GM12801 (cell line): ENCODE results near the gene VIPR1.

Experiments used
- CTCF ChIP-seq: IDR thresholded peaks from one replicate; pipeline ENCODE4 v1.5.1; 2011; ENCODE audit warnings: control low read depth; ENCODE audit not compliant: insufficient read length; ENCODE audit errors: extremely low read depth

The VIPR1 gene

GRCh38 chr3:42502429-42503250 is at the start of gene VIPR1:
VIPR1 (plus strand) TSS chr3:42502643; CDS start chr3:42502736, 93 bp downstream.
- TF ChIP-seq CTCF = no peak

- no peak for TF ChIP-seq CTCF
These were observed 46.2 kb upstream of the VIPR1 start for GRCh38 chr3:42456211-42456610.

- no peak for TF ChIP-seq CTCF
These were observed 43.3 kb upstream of the VIPR1 start for GRCh38 chr3:42459151-42459550.

GRCh38 chr3:42461762-42462161 is 40.7 kb upstream of the VIPR1 start:
- no peak for TF ChIP-seq CTCF

GRCh38 chr3:42463093-42463492 is 39.4 kb upstream of the VIPR1 start:
- TF ChIP-seq CTCF = no peak

- TF ChIP-seq CTCF = no peak
These were observed 34.3 kb upstream of the VIPR1 start for GRCh38 chr3:42468111-42468510.

- no peak for TF ChIP-seq CTCF
These were observed 29.9 kb upstream of the VIPR1 start for GRCh38 chr3:42472555-42472954.
